Endodermal cell (in vitro differentiated cells): Measurements from ENCODE around the gene SLC25A22. TPM values are rescaled to one million over a fixed set of nuclear protein-coding genes. Genes with fewer than 3 reads are reported as not detected.

ENCODE experiments used
- DNase-seq: peaks from one replicate; pipeline ENCODE4 v3.0.0-alpha.2; 2017
- H3K27ac ChIP-seq: 2 replicates; pipeline ENCODE4 v1.5.1; 2013; ENCODE audit warnings: mild to moderate bottlenecking, low read depth, low read length, moderate library complexity
- H3K27me3 ChIP-seq: 2 replicates; pipeline ENCODE4 v1.6.1; 2013; ENCODE audit warnings: mild to moderate bottlenecking, low read length, moderate library complexity; ENCODE audit not compliant: insufficient read depth, control insufficient read depth, poor library complexity, severe bottlenecking
- H3K36me3 ChIP-seq: 2 replicates; pipeline ENCODE4 v1.7.0; 2013; ENCODE audit warnings: mild to moderate bottlenecking, low read length, moderate library complexity; ENCODE audit not compliant: control insufficient read depth, insufficient read depth
- H3K4me1 ChIP-seq: one replicate; pipeline ENCODE4 v1.7.0; 2013; ENCODE audit warnings: low read length; ENCODE audit not compliant: control insufficient read depth, insufficient read depth
- H3K4me3 ChIP-seq: 2 replicates; pipeline ENCODE4 v1.5.1; 2013; ENCODE audit warnings: mild to moderate bottlenecking, low read length, moderate library complexity
- H3K9ac ChIP-seq: 2 replicates; pipeline ENCODE4 v1.6.1; 2013; ENCODE audit warnings: mild to moderate bottlenecking, low read length, moderate library complexity; ENCODE audit not compliant: poor library complexity, severe bottlenecking; ENCODE audit errors: extremely low read depth
- H3K9me3 ChIP-seq: 2 replicates; pipeline ENCODE4 v1.6.1; 2013; ENCODE audit warnings: mild to moderate bottlenecking, low read length, moderate library complexity; ENCODE audit not compliant: control insufficient read depth
- H3K27ac Mint-ChIP-seq: 2 replicates; pipeline ENCODE4 v1.8.0; 2020; ENCODE audit warnings: mixed read lengths
- H3K27me3 Mint-ChIP-seq: 2 replicates; pipeline ENCODE4 v1.8.0; 2021; ENCODE audit warnings: mild to moderate bottlenecking, mixed read lengths; ENCODE audit not compliant: insufficient read depth
- H3K36me3 Mint-ChIP-seq: 2 replicates; pipeline ENCODE4 v1.8.0; 2020; ENCODE audit warnings: low read depth, mixed read lengths
- H3K4me1 Mint-ChIP-seq: 2 replicates; pipeline ENCODE4 v1.8.0; 2020; ENCODE audit warnings: mixed read lengths
- H3K4me3 Mint-ChIP-seq: 2 replicates; pipeline ENCODE4 v1.8.0; 2020; ENCODE audit warnings: mild to moderate bottlenecking, moderate library complexity, mixed read lengths
- H3K9me3 Mint-ChIP-seq: 2 replicates; pipeline ENCODE4 v1.8.0; 2020; ENCODE audit warnings: mild to moderate bottlenecking, mixed read lengths
- CTCF ChIP-seq: fragments of 200-600 bp; sonication (generic); conservative IDR thresholded peaks from 2 replicates; pipeline ENCODE4 v1.5.0; 2021; ENCODE audit warnings: antibody characterized with exemption, mild to moderate bottlenecking
- WGBS, 2 experiments: methylation state at CpG; one replicate each; pipeline versions ENCODE4 v1.1.5 to v1.1.7; 2013; ENCODE audit warnings: missing lambda C conversion rate in 2 of 2, mixed read lengths in 1 of 2; ENCODE audit not compliant: insufficient coverage in 1 of 2, insufficient read length in 1 of 2; 5-methylcytosine and 5-hydroxymethylcytosine counted together
- total RNA-seq, 2 donors: library from RNA; stranded (reverse); fragmentation: NEBNext Ultra II Directional in 1 of 2; extraction: Animal tissue kit (Norgen Biotek cat#: 25700) in 1 of 2; gene quantifications; 2 replicates in 1 of 2; 3 replicates in 1 of 2; pipeline ENCODE4 v1.2.1, GENCODE V29; 2021

Gene SLC25A22
- total RNA-seq, 2 donors from 2014 or later = 46.5 to 56.2 TPM

GRCh38 chr11:792535-792821, 5.6 kb downstream of the SLC25A22 start:
- no peaks in the 10 kb centered on the region for H3K9me3 ChIP-seq
- H3K27me3 ChIP-seq = no peaks in the 10 kb centered on the region
- H3K27ac ChIP-seq = no peak overlapping the region
- no peak overlapping the region for H3K9ac ChIP-seq
- no peak overlapping the region for H3K27ac Mint-ChIP-seq
- peaks cover 4% of the 10 kb centered on the region for H3K4me1 ChIP-seq
- DNase-seq = no peak
- no peaks in the 10 kb centered on the region for H3K9me3 Mint-ChIP-seq
- TF ChIP-seq CTCF = no peak
- peaks cover 9% of the 10 kb centered on the region for H3K36me3 Mint-ChIP-seq
- peaks cover 8% of the 10 kb centered on the region for H3K36me3 ChIP-seq
- H3K4me1 Mint-ChIP-seq = peaks cover 4% of the 10 kb centered on the region
- no peak overlapping the region for H3K4me3 ChIP-seq
- WGBS, 2 experiments = 90 to 97% methylated on average over 5 to 15 of the region's 15 CpGs
- H3K4me3 Mint-ChIP-seq = no peak overlapping the region
- H3K27me3 Mint-ChIP-seq = peaks cover 3% of the 10 kb centered on the region

GRCh38 chr11:791658-792534, 6.2 kb downstream of the SLC25A22 start:
- Histone ChIP-seq H3K36me3 (peaks cover 8% of the 10 kb centered on the region), H3K9ac (no peak overlapping the region), H3K27me3 (no peaks in the 10 kb centered on the region), H3K9me3 (no peaks in the 10 kb centered on the region), H3K27ac (no peak overlapping the region), H3K4me3 (no peak overlapping the region), H3K4me1 (peaks cover 4% of the 10 kb centered on the region)
- Mint-ChIP-seq H3K27me3 (peaks cover 3% of the 10 kb centered on the region), H3K4me1 (peaks cover 4% of the 10 kb centered on the region), H3K27ac (no peak overlapping the region), H3K4me3 (no peak overlapping the region), H3K36me3 (peaks cover 9% of the 10 kb centered on the region), H3K9me3 (no peaks in the 10 kb centered on the region)
- TF ChIP-seq CTCF = no peak
- WGBS, 2 experiments = 96 to 98% methylated on average over 32 to 47 of the region's 49 CpGs
- no peak for DNase-seq

GRCh38 chr11:790721-791564, 7.1 kb downstream of the SLC25A22 start:
- no peaks in the 10 kb centered on the region for H3K27me3 ChIP-seq
- no peaks in the 10 kb centered on the region for H3K9me3 ChIP-seq
- WGBS, 2 experiments = 78% methylated on average over 18 of the region's 18 CpGs; no CpG with 5 or more reads in 1 of the 2 experiments
- no peaks in the 10 kb centered on the region for H3K4me1 Mint-ChIP-seq
- H3K27ac Mint-ChIP-seq = no peak overlapping the region
- no peak overlapping the region for H3K4me3 ChIP-seq
- no peak overlapping the region for H3K27ac ChIP-seq
- no peak overlapping the region for H3K4me3 Mint-ChIP-seq
- no peak for TF ChIP-seq CTCF
- DNase-seq = peak; percentile 87
- peaks cover 3% of the 10 kb centered on the region for H3K27me3 Mint-ChIP-seq
- H3K36me3 Mint-ChIP-seq = peaks cover 9% of the 10 kb centered on the region
- H3K36me3 ChIP-seq = peaks cover 8% of the 10 kb centered on the region
- H3K9me3 Mint-ChIP-seq = no peaks in the 10 kb centered on the region
- H3K4me1 ChIP-seq = peaks cover 3% of the 10 kb centered on the region
- no peak overlapping the region for H3K9ac ChIP-seq
